Activated CD8-positive, alpha-beta memory T cell treated with anti-CD3 and anti-CD28 coated beads for 36 hours (primary cell): ENCODE results near the gene MRPS16. TPM values are rescaled to one million over a fixed set of nuclear protein-coding genes. Genes with fewer than 3 reads are reported as not detected.

Experiments
- CTCF ChIA-PET: fragments of 350-600 bp; sonication (Branson Sonifier 250); formaldehyde crosslinking; loops from one replicate; lab custom pipeline; 2021; ENCODE audit warnings: antibody characterized with exemption; lab: Charles Lee
- POLR2A ChIA-PET: fragments of 350-600 bp; sonication (Branson Sonifier 250); formaldehyde crosslinking; loops from one replicate; lab custom pipeline; 2021; ENCODE audit warnings: antibody characterized with exemption; lab: Charles Lee
- total RNA-seq, 2 experiments: library from RNA; stranded (reverse); gene quantifications; one replicate each; pipeline ENCODE4 v1.2.3, GENCODE V29; 2021

The MRPS16 gene
- total RNA-seq, 2 experiments from 2014 or later = 148 to 150 TPM

DNA sequence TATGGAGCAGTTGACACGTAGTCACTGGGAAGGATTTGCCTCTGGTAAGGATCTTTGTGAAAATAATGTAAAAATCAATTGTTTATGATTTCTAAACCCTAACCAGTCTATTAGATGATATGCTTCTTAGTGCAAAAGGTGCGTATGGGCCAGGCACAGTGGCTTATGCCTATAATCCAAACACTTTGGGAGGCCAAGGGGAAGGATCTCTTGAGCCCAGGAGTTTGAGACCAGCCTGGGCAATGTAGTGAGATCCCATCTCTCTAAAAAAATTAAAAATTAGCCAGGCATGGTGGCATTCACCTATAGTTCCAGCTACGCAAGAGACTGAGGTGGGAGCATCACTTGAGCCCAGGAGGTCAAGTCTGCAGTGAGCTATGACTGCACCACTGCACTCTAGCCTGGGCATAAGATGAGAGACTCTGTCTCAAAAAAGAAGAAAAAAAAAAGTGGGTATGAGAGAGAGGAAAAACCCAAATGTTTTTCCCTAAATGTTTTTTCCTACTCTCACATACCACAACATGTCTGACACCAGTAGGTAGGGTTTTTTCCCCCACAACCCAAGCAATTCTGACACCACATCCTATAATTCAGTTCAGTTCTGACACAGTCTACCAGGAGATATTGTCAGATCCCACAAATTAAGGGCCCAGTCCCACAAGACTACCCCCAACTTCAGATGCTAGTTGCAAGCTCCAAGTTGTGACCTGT, 41.9 kb downstream of the MRPS16 start:
- ChIA-PET CTCF (interaction anchor here (1.1 kb wide), 1 partner anchor 322 kb away, joined by 5 read pairs; no protein-coding TSS in a partner anchor), POLR2A (interaction anchor here (0.6 kb wide), 1 partner anchor 109 kb away, joined by 3 read pairs; no protein-coding TSS in a partner anchor)

DNA sequence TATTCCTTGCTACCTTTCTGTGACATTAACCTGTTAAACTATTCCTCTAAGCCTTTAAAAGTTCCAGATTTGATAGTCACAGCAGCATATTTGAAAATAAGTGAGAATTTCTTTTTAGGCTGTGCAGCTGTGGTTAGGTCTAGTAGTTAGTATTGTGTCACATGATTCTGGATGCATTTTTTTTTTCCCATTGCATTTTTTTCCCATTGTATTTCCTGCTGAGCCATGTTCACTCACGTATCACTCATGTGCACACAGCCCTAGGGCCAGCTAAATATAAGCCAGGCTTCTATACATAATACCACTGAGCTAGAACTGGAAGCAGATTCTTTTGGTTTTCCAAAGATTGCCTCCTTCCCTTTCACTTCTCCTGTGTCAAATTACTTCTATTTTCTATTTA, 42.7 kb downstream of the MRPS16 start:
- ChIA-PET CTCF (interaction anchor here (1.1 kb wide), 1 partner anchor 323 kb away, joined by 5 read pairs; no protein-coding TSS in a partner anchor), POLR2A (no interaction called here)

DNA sequence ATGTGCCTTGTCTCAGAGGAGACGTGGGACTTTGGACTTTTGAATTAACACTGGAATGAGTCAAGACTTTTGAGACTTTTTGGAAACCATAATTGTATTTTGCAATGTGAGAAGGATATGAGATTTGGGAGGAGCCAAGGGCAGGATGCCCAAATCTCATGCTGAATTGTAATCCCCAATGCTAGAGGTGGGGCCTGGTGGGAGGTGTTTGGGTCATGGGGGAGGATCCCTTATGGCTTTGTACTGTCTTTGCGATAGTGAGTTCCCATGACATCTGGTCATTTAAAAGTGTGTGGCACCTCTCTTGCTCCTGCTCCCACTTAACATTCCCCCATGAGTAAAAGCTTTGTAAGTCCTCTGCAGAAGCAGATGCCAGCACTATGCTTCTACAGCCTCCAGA, 44.6 kb downstream of the MRPS16 start:
- CTCF ChIA-PET = no interaction called here
- POLR2A ChIA-PET = no interaction called here

DNA sequence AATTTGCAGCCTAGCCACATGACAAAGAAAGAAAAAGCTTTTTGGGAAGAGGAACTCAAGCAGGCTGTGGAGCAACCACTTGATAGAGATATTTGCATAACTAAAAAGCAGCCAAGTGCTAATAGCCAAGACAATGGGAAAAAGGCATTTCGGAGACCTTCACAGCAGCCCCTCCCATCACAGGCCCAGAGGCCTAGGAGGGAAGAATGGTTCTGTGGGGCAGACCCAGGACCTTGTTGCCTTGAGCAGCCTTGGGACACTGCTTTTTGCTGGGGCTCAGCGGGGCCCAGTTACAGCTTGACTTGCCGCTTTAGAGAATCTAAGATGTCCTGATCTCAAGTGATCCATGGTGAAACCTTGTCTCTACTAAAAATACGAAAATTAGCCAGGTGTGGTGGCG, 46.1 kb downstream of the MRPS16 start:
- ChIA-PET POLR2A (no interaction called here), CTCF (interaction anchor here (1.2 kb wide), 1 partner anchor 10 kb away, joined by 3 read pairs; no protein-coding TSS in a partner anchor)

DNA sequence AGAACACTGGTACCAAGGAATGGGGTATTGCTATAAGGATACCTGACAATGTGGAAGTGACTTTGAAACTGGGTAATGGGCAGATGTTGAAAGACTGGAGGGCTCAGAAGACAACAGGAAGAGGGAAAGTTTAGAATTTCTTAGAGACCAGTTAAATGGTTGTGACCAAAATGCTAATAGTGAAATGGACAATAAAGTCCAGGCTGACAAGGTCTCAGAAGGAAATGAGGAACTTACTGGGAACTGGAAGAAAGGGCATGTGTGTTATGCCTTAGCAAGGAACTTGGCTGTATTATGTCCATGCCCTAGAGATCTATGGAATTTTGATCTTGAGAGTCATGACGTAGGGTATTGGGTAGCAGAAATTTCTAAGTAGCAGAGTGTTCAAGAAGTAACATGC, 46.6 kb downstream of the MRPS16 start:
- CTCF ChIA-PET = interaction anchor here (1.2 kb wide), 1 partner anchor 10 kb away, joined by 3 read pairs; no protein-coding TSS in a partner anchor
- POLR2A ChIA-PET = no interaction called here

DNA sequence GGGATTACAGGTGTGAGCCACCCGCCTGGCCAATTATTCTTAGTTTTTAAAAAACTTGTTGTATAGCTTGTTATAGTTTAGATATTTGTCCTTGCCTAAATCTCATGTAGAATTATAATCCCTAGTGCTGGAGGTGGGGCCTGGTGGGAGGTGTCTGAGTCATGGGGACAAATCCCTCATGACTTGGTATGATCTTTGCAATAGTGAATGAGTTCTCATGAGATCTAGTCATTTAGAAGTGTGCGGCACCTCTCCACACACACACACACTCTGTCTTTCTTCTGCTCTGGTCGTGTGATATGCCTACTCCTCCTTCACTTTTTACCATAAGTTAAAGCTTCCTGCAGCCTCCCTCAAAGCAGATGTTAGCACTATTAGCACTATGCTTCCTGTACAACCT, 47.4 kb downstream of the MRPS16 start:
- POLR2A ChIA-PET = no interaction called here
- CTCF ChIA-PET = interaction anchor here (0.6 kb wide), 1 partner anchor 263 kb away, joined by 4 read pairs; no protein-coding TSS in a partner anchor

Other genes with a start within 250 kb of the MRPS16 start
- gene P4HA1, start 155.8 kb downstream of the MRPS16 start, total RNA-seq = 10 to 100 TPM; 51.9 to 54.2 TPM
- 1 to 10 TPM; 1.3 TPM for gene NUDT13, start 142.2 kb downstream of the MRPS16 start, total RNA-seq
- 10 to 100 TPM; 34.0 to 34.8 TPM for gene ECD, start 84.6 kb downstream of the MRPS16 start, total RNA-seq
- 10 to 100 TPM; 11.9 to 15.1 TPM for gene FAM149B1, start 84.5 kb downstream of the MRPS16 start, total RNA-seq
- 10 to 100 TPM; 66.6 to 68.9 TPM for gene DNAJC9, start 5.4 kb downstream of the MRPS16 start, total RNA-seq
- gene CFAP70, start 106.2 kb upstream of the MRPS16 start, total RNA-seq = under 1 TPM; 0.72 to 0.82 TPM
- gene ANXA7, start 161.4 kb upstream of the MRPS16 start, total RNA-seq = 100 to 1,000 TPM; 138 to 140 TPM
- 1 to 10 TPM; 1.5 TPM for gene MSS51, start 180.9 kb upstream of the MRPS16 start, total RNA-seq
- 10 to 100 TPM; 39.1 to 41.4 TPM for gene PPP3CB, start 243.4 kb upstream of the MRPS16 start, total RNA-seq